GM12892 (cell line): Measurements from ENCODE around the gene MRPS27.

Source experiments
- POLR2A ChIP-seq: IDR thresholded peaks from 2 replicates; pipeline ENCODE4 v1.6.1; 2011; ENCODE audit warnings: low read depth, low read length, control low read depth
- POLR2AphosphoS5 ChIP-seq: IDR thresholded peaks from 2 replicates; pipeline ENCODE4 v1.6.1; 2011; ENCODE audit warnings: low read depth, low read length, control low read depth

- TF ChIP-seq POLR2AphosphoS5 (no peak), POLR2A (no peak)
Observed at GRCh38 chr5:72281764-72282499, 38.1 kb downstream of the MRPS27 start.
